Mucosa of stomach (tissue), 1 donor: Measurements from ENCODE around the gene CUL3.
"Not testable (repeated sequence)": the region's sequence is repeated elsewhere in the genome, so short reads cannot be mapped to it uniquely, and the experiment has no call there.

Source experiments
- H3K27me3 ChIP-seq: one replicate; pipeline ENCODE4 v1.7.0; 2013; ENCODE audit warnings: mild to moderate bottlenecking, low read length; ENCODE audit not compliant: control insufficient read depth, insufficient read depth
- H3K36me3 ChIP-seq: one replicate; pipeline ENCODE4 v1.7.0; 2013; ENCODE audit warnings: low read length; ENCODE audit not compliant: control insufficient read depth, insufficient read depth
- H3K4me1 ChIP-seq: one replicate; pipeline ENCODE4 v1.7.0; 2013; ENCODE audit warnings: mild to moderate bottlenecking, low read length; ENCODE audit not compliant: control insufficient read depth, insufficient read depth
- H3K4me3 ChIP-seq: one replicate; pipeline ENCODE4 v1.7.0; 2013; ENCODE audit warnings: low read length
- H3K9ac ChIP-seq: one replicate; pipeline ENCODE4 v1.7.0; 2013; ENCODE audit warnings: mild to moderate bottlenecking, low read length, moderate library complexity
- H3K9me3 ChIP-seq: one replicate; pipeline ENCODE4 v1.7.0; 2013; ENCODE audit warnings: mild to moderate bottlenecking, low read length, moderate library complexity; ENCODE audit not compliant: control insufficient read depth
- donor health status: Pancreatic carcinoma.

Gene CUL3

GRCh38 chr2:224598678-224599077 lies 13.5 kb upstream of the CUL3 start:
- H3K4me1 ChIP-seq, result no peaks in the 10 kb centered on the region
- no peak overlapping the region for H3K9ac ChIP-seq
- H3K36me3 ChIP-seq, result no peaks in the 10 kb centered on the region

DNA sequence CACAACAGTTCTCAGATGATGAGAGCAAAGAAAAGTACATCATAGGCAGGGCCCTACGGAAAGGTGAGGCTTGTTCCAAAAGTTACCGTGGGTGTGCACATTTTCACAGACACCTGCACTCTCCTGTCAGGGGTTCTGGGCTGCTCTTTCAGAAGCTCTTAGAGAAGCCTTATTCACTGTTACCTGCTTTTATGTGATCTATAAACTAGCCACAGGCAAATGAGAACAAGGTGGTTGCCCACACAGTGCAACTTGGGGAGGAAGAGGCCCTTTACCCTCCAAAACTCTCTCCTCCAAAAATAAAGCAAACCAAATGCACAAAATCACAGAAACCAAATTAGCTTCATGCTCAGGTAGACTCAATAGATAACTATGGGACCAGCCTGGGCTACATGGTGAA lies 11.1 kb upstream of the CUL3 start:
- Histone ChIP-seq H3K36me3 (no peaks in the 10 kb centered on the region), H3K4me3 (no peak overlapping the region), H3K4me1 (no peaks in the 10 kb centered on the region), H3K9ac (no peak overlapping the region), H3K9me3 (no peaks in the 10 kb centered on the region), H3K27me3 (no peaks in the 10 kb centered on the region)

More at GRCh38 chr2:224598678-224599077, 13.5 kb upstream of the CUL3 start:
- Histone ChIP-seq H3K9me3 (no peaks in the 10 kb centered on the region), H3K4me3 (no peak overlapping the region), H3K27me3 (no peaks in the 10 kb centered on the region)

- H3K36me3 ChIP-seq, result no peaks in the 10 kb centered on the region
- H3K27me3 ChIP-seq, result no peaks in the 10 kb centered on the region
- H3K9ac ChIP-seq, result no peak overlapping the region
These were observed 10.4 kb upstream of the CUL3 start for GRCh38 chr2:224595518-224595917.

GRCh38 chr2:224594840-224595239 lies 9.7 kb upstream of the CUL3 start:
- Histone ChIP-seq H3K36me3 (no peaks in the 10 kb centered on the region), H3K27me3 (no peaks in the 10 kb centered on the region), H3K4me3 (no peak overlapping the region), H3K4me1 (no peaks in the 10 kb centered on the region), H3K9ac (no peak overlapping the region), H3K9me3 (no peaks in the 10 kb centered on the region)

More at GRCh38 chr2:224595518-224595917, 10.4 kb upstream of the CUL3 start:
- H3K9me3 ChIP-seq, result no peaks in the 10 kb centered on the region
- no peaks in the 10 kb centered on the region for H3K4me1 ChIP-seq
- no peak overlapping the region for H3K4me3 ChIP-seq

GRCh38 chr2:224591220-224591619 lies 6.1 kb upstream of the CUL3 start:
- Histone ChIP-seq H3K36me3 (no peaks in the 10 kb centered on the region), H3K9me3 (no peaks in the 10 kb centered on the region), H3K27me3 (no peaks in the 10 kb centered on the region), H3K9ac (no peak overlapping the region), H3K4me1 (peaks cover 6% of the 10 kb centered on the region), H3K4me3 (no peak overlapping the region)

GRCh38 chr2:224586127-224586695 lies 1.0 kb upstream of the CUL3 start:
- Histone ChIP-seq H3K9ac (peak overlapping the region; percentile 54), H3K4me3 (peak overlapping the region; percentile 79), H3K4me1 (peaks cover 21% of the 10 kb centered on the region), H3K9me3 (no peaks in the 10 kb centered on the region), H3K27me3 (no peaks in the 10 kb centered on the region), H3K36me3 (no peaks in the 10 kb centered on the region)

DNA sequence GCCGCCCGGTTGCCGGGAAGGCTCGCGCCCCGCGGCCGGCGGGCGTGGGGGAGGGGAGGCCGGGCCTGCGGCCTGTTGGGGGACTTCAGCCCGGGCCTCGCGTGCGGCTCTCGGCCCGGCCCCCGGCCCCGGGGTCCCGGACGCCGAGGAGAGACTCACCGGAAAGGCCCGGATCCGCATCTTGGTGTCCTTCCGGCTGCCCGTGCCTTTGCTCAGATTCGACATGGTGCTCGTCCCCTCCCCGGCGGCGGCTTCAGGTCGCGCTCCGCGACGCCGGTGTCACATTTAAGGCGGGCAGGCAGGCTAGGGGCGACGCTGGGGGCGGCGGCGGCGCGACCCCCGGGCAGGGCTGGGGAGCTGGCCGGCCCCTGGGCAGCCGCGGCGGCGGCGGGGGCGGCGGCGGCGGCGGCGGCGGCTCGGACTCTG lies 365 bp downstream of the CUL3 start:
- peaks cover 21% of the 10 kb centered on the region for H3K4me1 ChIP-seq

GRCh38 chr2:224584111-224584784 lies 915 bp downstream of the CUL3 start:
- no peaks in the 10 kb centered on the region for H3K27me3 ChIP-seq
- peak overlapping the region; percentile 66 for H3K4me3 ChIP-seq
- H3K4me1 ChIP-seq, result peaks cover 21% of the 10 kb centered on the region
- no peaks in the 10 kb centered on the region for H3K9me3 ChIP-seq
- H3K9ac ChIP-seq, result peak overlapping the region; percentile 63
- no peaks in the 10 kb centered on the region for H3K36me3 ChIP-seq

More for the DNA sequence above, 365 bp downstream of the CUL3 start:
- H3K4me3 ChIP-seq, result no peak overlapping the region
- no peaks in the 10 kb centered on the region for H3K36me3 ChIP-seq
- no peaks in the 10 kb centered on the region for H3K9me3 ChIP-seq
- H3K27me3 ChIP-seq, result no peaks in the 10 kb centered on the region
- peak overlapping the region; percentile 90 for H3K9ac ChIP-seq

DNA sequence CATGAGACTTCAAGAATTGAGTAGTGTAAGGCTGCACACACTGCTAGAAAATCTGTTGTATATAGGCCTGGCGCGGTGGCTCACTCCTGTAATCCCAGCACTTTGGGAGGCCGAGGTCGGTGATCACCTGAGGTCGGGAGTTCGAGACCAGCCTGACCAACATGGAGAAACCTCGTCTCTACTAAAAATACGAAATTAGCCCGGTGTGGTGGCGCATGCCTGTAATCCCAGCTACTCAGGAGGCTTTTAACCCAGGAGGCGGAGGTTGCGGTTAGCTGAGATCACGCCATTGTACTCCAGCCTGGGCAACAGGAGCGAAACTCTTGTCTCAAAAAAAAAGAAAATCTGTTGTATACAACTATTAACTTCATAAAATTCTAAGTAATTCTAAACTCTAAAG lies 2.1 kb downstream of the CUL3 start:
- H3K4me3 ChIP-seq, H3K9me3 ChIP-seq, H3K27me3 ChIP-seq, H3K9ac ChIP-seq, H3K36me3 ChIP-seq: not testable (repeated sequence)
- H3K4me1 ChIP-seq, result peaks cover 21% of the 10 kb centered on the region

DNA sequence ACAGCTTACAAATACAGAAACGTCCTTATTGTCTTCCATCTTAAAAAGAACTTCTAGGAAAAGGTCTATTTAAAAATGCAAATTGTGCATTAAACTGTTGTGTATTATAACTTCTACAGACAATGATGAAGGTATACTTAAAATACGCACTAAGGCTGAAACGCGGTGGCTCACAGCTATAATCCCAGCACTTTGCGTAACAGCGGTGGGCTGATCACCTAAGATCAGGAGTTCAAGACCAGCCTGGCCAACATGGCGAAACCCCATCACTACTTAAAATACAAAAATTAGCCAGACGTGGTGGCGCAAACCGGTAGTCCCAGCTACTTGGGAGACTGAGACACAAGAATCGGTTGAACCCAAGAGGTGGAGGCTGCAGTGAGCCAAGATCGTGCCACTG lies 4.9 kb downstream of the CUL3 start:
- H3K9me3 ChIP-seq, result no peaks in the 10 kb centered on the region
- no peak overlapping the region for H3K9ac ChIP-seq
- no peak overlapping the region for H3K4me3 ChIP-seq
- no peaks in the 10 kb centered on the region for H3K36me3 ChIP-seq
- peaks cover 26% of the 10 kb centered on the region for H3K4me1 ChIP-seq
- no peaks in the 10 kb centered on the region for H3K27me3 ChIP-seq

DNA sequence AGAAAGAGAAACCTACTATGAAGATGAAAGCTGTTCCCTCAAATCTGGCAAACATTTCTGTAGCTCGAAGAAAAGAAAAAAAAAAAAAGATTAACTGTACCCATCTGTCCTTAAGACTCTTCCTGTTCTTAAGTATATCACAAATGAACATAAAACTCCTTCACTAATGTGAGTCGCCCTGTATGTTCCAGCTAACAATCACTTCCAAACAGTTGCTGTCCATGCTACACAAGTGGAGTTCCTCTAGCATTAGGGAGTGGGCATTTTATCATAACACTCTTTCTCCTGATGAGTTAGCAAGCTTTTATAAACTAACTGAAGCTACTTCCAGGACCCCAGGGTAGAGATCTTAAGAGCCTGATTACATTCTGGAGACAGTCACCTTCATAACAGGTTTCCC lies 5.8 kb downstream of the CUL3 start:
- no peaks in the 10 kb centered on the region for H3K27me3 ChIP-seq
- H3K9me3 ChIP-seq, result no peaks in the 10 kb centered on the region
- no peak overlapping the region for H3K4me3 ChIP-seq
- no peak overlapping the region for H3K9ac ChIP-seq
- peaks cover 34% of the 10 kb centered on the region for H3K4me1 ChIP-seq
- no peaks in the 10 kb centered on the region for H3K36me3 ChIP-seq

DNA sequence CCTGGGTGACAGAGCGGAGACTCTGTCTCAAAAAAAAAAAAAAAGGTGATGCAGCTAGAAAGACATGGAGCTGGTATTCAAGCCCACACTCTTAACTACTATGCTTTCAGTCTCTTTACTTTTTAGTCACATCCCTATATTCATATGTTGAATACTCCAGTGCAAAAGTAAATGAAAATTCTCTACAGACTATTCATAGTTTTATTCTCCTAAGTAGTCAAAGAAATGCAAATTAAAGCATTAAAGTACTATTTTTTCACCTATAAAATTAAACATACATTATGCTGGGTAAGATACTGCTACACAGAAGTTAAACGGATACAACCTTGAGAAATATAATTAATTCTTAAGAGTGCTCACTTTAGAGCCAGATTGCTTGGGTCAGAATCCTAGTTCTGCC lies 7.6 kb downstream of the CUL3 start:
- no peak overlapping the region for H3K4me3 ChIP-seq
- H3K9ac ChIP-seq, result no peak overlapping the region
- peaks cover 26% of the 10 kb centered on the region for H3K4me1 ChIP-seq
- H3K27me3 ChIP-seq, result no peaks in the 10 kb centered on the region
- H3K36me3 ChIP-seq, result no peaks in the 10 kb centered on the region
- no peaks in the 10 kb centered on the region for H3K9me3 ChIP-seq
